ENCODE data around the gene WFIKKN1.

WFIKKN1 gene

DNA sequence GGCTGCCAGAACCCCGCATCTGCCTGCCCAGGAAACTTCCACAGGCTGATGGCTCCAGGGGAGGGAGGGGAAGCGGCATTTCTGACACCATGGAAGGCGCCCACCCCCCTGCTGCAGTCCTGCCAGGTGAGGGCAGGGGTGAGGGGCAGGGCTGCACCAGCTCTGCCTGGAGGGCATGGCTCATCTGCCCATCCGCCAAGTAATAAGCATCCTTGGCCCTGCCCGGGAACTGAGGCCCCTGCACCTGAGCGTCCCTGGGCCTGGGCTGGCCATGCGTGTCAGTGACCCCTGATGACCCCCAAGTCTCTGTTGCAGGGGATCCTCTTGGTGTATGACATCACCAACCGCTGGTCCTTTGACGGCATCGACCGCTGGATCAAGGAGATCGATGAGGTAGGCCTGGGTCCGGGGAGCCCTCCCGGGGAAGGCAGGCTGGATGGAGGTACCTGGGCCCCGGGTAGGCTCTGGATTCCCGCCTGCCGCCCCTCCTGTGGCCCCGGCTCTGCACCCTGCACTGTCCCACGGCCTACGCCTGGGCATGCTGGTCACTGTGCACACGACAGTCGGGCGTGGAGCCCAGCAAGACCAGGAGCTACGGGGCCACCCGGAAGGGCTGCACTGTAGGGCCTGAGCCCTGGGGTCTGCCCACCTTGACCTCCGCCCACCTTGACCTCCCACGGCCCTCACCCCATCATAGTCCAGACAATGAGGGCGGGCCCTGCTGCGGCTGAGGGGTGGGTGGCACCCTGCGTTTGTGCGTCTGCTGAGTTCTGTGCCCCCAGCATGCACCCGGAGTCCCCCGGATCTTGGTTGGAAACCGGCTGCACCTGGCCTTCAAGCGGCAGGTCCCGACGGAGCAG, 5.4 kb upstream of the WFIKKN1 start:
- no peak for DNase-seq (ENCODE audit: low read depth)

DNA sequence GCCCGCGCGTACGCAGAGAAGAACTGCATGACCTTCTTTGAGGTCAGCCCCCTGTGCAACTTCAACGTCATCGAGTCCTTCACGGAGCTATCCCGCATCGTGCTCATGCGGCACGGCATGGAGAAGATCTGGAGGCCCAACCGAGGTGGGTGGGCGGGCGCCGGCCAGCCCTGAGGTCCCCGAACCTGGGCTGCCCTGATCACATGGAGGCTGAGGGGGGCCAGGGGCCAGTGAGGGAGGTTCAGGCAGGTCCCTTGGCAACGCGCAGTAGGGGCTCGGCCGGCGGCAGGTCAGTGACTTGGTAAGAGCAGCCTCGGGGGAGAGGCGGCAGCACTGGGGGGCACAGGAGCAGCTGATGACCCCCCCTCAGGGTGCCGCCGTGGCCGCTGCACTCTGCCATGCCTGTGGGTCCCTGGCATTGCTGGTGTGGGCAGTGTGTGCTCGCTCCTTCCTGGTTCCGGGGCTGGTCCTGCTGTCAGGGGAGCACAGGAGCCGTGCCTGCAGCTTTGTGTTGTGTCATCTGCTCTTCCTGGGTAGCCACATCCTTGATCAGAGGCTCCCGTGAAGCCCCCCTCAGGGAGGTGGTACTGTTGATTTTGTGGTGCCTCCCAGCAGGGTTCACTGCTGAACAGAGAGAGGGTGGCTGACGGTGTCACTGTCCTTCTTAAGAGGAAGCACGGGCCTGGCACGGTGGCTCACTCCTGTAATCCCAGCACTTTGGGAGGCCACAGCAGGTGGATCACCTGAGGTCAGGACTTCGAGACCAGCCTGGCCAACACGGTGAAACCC, 4.6 kb upstream of the WFIKKN1 start:
- DNase-seq (ENCODE audit: low read depth), result no peak

DNA sequence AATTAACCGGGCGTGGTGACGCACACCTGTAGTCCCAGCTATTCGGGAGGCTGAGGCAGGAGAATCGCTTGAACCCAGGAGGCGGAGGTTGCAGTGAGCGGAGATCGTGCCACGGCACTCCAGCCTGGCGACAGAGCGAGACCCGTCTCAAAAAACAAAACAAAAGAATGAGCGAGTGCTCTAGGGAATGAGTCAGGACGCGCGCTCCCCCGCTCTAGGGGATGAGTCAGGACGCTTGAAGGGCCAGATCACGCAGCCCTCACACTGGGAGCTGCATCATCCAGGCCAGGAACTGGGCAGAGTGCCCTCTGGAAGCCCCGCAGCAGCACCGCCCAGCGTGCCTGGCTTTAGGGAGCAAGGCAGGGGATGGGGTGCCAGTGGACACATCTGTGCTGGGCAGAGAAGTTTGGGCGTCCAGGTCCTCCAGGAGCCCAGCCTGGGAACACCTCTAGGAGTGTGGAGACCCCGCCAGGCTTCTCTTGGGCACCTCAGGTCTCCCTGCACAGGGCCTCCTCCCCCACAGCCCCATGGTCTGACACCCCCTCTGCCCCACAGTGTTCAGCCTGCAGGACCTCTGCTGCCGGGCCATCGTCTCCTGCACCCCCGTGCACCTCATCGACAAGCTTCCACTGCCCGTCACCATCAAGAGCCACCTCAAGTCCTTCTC, 3.9 kb upstream of the WFIKKN1 start:
- DNase-seq (ENCODE audit: low read depth), result peak; percentile 90

DNA sequence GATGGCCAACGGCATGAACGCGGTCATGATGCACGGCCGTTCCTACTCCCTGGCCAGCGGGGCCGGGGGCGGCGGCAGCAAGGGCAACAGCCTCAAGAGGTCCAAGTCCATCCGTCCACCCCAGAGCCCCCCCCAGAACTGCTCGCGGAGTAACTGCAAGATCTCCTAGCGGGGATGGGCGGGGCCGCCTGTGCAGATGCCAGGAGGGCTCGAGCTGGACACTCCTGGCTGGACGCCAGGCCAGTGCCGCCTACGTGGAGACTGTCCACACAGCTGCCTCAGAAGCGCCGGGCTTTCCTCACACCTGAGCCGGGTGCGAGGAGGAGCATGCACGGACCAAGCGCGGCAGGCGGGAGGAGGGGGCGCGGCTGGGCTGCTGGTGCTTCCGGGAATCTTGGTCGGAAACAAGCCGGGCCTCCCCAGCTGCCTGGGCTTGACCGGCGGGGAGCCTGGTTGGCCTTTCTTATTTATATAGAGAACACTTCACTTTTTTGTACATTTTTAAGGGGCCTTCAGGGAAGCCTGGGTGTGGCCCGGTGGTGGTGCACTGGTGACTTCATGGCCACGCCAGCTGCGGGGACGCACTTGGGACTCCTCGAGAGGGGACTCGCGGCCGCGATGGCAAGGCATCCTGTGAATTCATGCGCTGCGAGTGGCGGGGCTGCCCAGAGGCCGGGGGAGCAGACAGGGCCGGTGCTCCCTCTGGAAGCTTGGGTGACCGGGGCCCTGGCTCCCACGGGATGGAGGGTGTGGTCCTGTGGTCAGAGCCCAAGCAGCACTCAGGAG, 3.1 kb upstream of the WFIKKN1 start:
- DNase-seq (ENCODE audit: low read depth), result peak; percentile 34

DNA sequence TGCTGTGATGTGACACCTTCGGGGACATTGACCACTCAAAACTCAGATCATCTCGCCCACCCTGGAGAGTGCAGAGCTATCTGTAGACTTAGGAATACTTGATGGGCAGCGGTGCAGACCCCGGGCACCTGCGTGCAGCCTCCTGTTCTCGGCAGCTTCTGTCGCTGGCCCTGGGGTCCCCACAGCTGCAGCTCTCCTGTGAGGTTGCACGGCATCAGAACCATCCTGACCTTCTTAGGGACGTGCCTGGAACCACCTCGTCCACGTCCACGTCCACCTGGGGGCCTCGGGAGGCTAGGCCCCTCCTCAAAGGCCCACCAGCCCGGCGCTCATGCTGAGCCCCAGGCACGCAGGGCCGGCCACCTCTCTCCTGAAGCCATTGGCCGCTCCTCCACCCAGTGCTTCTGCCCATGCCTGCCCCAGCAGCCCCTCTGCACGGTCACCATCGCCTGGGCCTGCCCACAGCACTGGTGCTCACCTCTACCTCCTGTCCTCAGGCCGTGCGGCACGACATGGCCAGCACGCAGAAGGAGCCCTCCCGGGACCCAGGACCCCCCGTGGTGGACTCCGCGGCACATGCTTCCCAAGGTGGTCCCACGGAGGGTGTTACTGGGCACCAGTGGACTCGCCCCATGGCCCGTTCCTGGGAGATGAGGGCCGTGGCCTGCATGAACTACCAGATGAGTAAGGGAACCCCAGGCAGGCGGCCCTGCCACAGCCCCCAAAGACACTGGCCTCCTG, 2.3 kb upstream of the WFIKKN1 start:
- no peak for DNase-seq (ENCODE audit: low read depth)

DNA sequence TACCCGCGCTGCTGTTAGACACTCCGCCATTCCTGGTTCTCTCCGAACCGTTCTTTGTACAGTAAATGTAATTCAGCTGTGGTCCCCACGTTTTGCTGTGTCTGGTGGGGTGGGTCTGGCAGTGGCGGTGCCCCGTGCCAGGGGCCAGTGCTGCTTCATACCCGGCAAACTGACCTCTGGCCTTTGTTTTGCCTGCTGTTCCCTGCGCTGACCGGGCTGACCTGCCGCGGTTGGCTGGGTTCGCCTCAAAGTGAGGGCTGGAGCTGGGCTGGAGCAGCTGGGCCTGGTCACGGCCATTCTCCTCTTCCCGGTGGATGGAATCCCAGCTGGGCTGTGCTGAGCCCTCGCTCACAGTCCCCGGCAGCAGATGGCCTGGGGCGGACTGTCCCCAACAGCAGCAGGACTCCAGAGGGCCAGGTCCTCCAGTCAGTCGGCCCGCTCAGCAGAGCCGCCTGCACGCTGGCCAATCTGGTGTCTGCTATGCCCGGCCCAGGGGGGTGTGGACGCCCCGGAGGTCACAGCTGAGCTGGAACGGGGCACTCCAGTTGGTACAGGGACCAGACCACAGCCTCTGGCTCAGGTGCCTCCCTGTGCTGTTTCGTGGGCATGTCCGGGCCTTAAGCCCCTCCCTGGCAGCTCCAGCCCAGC, 1.5 kb upstream of the WFIKKN1 start:
- no peak for DNase-seq (ENCODE audit: low read depth)

DNA sequence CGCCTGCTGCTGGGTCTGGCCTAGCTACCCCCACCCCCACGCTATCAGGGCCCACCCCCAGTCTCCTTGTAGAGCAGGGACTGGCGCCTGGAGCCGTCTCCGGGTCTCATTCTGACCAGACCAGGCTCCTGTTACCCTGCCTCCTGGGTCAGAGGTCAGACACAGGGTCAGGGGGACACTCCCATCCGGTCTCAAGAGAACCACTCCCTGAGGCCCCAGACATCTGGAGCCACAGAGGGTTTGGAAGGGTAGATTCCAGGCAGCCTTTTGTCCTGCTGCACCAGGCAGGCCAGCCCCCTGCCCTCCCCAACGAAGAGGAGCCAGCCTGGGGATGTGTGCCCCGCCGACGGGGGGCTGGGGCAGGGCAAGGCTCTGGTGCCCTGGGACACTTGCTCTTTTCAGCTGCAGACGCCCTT, 944 bp upstream of the WFIKKN1 start:
- no peak for DNase-seq (ENCODE audit: low read depth)

DNA sequence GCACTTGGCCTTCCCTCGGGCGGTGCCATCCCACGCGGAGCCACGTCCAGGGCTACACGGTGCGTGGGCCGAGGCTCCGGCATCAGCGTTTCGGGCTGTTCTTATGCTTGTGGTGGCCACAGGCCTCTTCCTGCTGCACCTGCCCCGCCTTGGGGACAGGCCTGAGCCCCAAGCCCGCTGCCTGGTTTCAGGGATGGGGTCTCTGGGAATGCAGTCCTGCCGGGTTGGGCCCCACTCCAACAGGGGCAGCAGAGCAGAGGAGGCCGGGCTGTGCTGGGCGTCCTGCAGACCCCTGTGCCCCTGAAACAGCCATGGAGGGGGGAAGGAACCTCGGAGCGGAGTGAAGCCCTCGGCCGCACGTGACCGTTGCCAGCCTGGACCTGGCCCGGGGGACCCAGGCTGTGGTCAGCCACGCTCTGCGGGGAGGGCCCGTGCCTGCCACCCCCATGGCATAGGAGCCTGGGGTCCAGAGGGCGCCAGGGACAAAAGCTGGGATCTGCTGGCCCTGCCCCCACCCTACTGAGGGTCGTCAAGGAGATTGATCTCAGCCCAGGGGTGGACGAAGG, 453 bp upstream of the WFIKKN1 start:
- no peak for DNase-seq (ENCODE audit: low read depth)

DNA sequence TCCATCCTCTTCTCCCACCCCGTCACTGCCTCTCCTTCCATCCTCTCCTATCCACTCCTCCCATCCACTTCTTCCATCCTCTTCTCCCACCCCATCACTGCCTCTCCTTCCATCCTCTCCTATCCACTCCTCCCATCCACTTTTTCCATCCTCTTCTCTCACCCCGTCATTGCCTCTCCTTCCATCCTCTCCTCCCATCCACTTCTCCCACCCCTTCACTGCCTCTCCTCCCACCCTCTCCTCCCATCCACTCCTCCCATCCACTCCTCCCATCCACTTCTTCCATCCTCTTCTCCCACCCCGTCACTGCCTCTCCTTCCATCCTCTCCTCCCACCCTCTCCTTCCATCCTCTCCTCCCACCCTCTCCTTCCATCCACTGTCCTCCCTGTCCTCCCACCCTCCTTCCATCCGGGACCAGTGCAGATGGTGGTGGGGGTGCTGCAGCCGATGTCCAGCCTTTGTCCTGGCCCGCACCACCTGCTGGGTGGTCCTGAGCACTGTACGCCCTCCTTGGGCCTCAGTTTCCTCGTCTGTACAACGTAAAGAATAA, 1.1 kb downstream of the WFIKKN1 start:
- DNase-seq (ENCODE audit: low read depth), result no peak

DNA sequence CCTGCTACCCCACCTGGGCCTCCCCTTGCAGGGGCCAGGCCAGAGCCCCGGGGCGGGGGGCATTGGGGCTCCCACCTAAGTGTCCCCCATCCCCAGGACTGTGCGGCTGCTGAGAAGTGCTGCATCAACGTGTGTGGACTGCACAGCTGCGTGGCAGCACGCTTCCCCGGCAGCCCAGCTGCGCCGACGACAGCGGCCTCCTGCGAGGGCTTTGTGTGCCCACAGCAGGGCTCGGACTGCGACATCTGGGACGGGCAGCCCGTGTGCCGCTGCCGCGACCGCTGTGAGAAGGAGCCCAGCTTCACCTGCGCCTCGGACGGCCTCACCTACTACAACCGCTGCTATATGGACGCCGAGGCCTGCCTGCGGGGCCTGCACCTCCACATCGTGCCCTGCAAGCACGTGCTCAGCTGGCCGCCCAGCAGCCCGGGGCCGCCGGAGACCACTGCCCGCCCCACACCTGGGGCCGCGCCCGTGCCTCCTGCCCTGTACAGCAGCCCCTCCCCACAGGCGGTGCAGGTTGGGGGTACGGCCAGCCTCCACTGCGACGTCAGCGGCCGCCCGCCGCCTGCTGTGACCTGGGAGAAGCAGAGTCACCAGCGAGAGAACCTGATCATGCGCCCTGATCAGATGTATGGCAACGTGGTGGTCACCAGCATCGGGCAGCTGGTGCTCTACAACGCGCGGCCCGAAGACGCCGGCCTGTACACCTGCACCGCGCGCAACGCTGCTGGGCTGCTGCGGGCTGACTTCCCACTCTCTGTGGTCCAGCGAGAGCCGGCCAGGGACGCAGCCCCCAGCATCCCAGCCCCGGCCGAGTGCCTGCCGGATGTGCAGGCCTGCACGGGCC, 1.9 kb downstream of the WFIKKN1 start:
- no peak for DNase-seq (ENCODE audit: low read depth)

DNA sequence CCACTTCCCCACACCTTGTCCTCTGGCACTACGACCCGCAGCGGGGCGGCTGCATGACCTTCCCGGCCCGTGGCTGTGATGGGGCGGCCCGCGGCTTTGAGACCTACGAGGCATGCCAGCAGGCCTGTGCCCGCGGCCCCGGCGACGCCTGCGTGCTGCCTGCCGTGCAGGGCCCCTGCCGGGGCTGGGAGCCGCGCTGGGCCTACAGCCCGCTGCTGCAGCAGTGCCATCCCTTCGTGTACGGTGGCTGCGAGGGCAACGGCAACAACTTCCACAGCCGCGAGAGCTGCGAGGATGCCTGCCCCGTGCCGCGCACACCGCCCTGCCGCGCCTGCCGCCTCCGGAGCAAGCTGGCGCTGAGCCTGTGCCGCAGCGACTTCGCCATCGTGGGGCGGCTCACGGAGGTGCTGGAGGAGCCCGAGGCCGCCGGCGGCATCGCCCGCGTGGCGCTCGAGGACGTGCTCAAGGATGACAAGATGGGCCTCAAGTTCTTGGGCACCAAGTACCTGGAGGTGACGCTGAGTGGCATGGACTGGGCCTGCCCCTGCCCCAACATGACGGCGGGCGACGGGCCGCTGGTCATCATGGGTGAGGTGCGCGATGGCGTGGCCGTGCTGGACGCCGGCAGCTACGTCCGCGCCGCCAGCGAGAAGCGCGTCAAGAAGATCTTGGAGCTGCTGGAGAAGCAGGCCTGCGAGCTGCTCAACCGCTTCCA, 2.7 kb downstream of the WFIKKN1 start:
- DNase-seq (ENCODE audit: low read depth), result no peak

DNA sequence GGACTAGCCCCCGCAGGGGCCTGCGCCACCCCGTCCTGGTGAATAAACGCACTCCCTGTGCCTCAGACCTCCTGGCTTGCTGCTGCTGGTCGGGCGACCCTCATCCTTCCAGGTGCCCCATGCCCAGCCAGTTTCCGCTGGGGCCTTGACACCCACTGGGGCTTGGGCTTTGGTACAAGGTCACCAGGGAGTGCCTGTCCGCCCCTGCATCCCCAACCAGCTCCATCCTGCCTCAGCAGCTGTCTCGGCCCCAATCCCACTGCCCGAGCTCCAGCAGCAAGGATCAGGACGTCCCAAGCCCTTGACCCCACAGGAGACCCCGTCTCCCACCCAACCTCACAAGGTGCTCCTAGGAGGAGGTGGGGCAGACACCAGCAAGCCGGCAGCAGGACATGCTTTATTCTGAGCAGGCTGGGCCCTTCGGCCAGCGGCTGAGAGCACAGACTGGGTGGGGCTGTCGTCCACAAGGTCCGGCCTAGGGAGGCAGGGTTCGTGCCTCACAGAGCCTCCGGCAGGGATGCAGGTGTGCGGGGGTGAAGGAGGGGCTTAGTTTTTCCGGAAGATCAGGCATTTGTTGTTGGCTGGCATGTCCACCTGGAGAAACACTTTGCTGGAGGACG, 3.4 kb downstream of the WFIKKN1 start:
- DNase-seq (ENCODE audit: low read depth), result no peak

DNA sequence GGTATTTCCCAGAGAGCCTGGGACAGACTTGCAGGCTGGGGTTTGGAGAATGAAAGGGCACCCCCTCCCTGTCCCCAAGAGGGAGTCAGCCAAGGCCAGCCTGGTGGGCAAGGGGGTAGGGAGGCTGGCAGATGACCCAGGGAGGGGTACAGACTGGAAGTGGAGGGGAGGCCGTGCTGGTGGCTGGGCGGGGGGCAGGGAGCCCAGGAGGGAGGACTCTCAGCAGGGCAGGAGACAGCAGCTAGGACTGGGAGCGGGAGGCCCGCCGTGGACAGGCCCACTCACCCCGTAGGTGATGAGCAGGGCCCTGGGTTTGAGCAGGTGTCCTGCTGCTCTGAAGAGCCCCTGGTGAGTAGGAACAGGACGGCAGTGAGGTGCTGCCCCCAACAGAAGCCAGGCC, 4.2 kb downstream of the WFIKKN1 start:
- no peak for DNase-seq (ENCODE audit: low read depth)

DNA sequence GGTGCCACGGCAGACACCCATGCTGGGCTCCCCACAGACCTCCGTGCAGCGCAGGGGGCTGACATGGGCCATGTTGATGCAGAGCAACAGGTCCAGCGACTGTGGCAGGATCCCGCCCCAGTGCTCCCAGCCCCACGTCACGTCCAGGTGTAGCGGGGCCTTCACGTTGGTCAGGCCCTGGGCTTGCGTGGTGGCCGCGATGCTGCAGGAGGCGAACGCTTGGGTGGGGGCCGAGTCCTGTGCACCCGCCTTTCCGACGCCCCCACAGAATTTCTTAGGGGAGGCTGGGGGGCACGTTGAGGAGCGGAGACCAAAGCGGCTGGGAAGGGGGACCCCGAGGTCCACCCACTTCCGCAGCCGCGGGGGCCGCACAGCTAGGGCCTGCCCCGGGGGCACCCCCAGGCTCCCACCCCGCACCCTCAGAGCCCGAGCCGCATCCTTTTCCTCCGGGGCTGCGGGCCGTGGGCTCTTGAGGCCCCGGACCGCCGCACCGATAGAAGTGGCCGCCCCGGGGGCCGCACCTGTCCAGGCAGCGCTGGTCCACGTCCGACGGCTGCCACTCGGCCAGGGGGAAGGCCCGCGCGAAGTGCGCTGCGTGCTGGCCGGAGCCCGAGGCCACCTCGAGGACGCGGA, 4.9 kb downstream of the WFIKKN1 start:
- DNase-seq (ENCODE audit: low read depth), result no peak

DNA sequence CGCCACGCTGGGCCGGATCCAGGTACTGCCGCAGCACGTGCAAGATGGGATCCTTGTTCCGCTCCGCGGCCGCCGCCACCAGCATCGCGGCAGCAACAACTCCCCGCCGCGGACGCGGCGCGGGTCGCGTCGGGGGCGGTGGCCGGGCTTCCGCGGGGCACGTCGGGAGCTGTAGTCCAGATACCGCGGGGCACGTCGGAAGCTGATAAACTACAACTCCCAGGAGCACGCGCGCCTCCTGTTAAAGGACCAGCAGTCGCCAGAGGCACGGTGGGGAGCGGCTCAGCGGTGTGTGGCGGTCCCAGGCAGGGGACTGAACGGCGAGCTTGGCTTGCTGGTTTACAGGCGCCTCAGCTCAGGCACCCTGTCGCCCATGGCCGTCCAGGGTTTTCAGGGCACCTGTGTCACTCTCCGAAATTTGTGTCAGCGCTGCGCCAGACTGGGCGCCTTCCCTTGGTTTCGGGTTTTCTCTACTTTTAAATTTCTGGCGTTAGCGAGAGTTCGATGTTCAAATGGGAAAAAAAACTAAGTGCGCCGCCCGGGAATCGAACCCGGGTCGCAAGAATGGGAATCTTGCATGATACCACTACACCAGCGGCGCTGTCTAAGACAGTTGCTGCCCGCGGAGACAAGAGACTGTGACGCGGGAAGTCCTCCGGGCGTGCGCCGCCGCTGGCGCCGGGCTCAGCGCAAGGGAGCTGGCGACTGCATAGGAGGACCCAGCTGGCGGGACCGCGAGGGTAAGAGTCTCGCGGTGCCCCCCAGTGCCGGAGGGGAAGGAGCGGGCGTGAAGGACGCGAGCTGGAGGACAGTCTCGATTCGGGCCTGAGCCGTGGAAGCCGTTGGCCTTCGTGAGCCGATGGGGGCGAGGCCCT, 5.7 kb downstream of the WFIKKN1 start, which contains the start of gene METTL26:
Gene METTL26, minus strand, starts transcription at position 100 of the 875 bp plus-strand sequence. Its CDS starts 15 bp downstream, at position 85.
- DNase-seq (ENCODE audit: low read depth), result peak; percentile 91

All from fibroblast of the conjunctiva (primary cell).